CD8-positive, alpha-beta memory T cell (primary cell): ENCODE data around the gene EIPR1. TPM values are rescaled to one million over a fixed set of nuclear protein-coding genes. Genes with fewer than 3 reads are reported as not detected.

Experiments
- CTCF ChIA-PET: fragments of 350-600 bp; sonication (Branson Sonifier 250); formaldehyde crosslinking; loops from one replicate; lab custom pipeline; 2021; ENCODE audit warnings: antibody characterized with exemption; lab: Charles Lee
- POLR2A ChIA-PET: fragments of 350-600 bp; sonication (Branson Sonifier 250); formaldehyde crosslinking; loops from one replicate; lab custom pipeline; 2021; ENCODE audit warnings: antibody characterized with exemption; lab: Charles Lee
- DNase-seq, 5 donors: peaks; one replicate each; pipeline versions ENCODE4 v3.0.0 to v3.0.0-alpha.2; 2020 to 2022; ENCODE audit warnings: mixed read lengths in 1 of 5
- H3K27ac ChIP-seq: one replicate; pipeline ENCODE4 v1.7.0; 2013; ENCODE audit warnings: low read depth, mild to moderate bottlenecking, low read length, moderate library complexity
- H3K27me3 ChIP-seq: 2 replicates; pipeline ENCODE4 v1.7.0; 2013; ENCODE audit warnings: low read length, mild to moderate bottlenecking; ENCODE audit not compliant: insufficient read depth, poor library complexity, severe bottlenecking
- H3K36me3 ChIP-seq: 2 replicates; pipeline ENCODE4 v1.7.0; 2013; ENCODE audit warnings: mild to moderate bottlenecking, low read length, moderate library complexity; ENCODE audit not compliant: insufficient read depth
- H3K4me1 ChIP-seq: 2 replicates; pipeline ENCODE4 v1.7.0; 2013; ENCODE audit warnings: mild to moderate bottlenecking, low read length, moderate library complexity; ENCODE audit not compliant: insufficient read depth
- H3K4me3 ChIP-seq: 2 replicates; pipeline ENCODE4 v1.7.0; 2013; ENCODE audit warnings: mild to moderate bottlenecking, low read length
- H3K9me3 ChIP-seq: 2 replicates; pipeline ENCODE4 v1.7.0; 2013; ENCODE audit warnings: mild to moderate bottlenecking, low read length
- H3K27ac Mint-ChIP-seq, 8 donors: one replicate each; pipeline ENCODE4 v1.8.0; 2020 to 2021; ENCODE audit warnings: mixed read lengths in 8 of 8, mild to moderate bottlenecking in 6 of 8, inconsistent platforms in 3 of 8, moderate library complexity in 3 of 8
- H3K27me3 Mint-ChIP-seq, 2 donors: one replicate each; pipeline ENCODE4 v1.8.0; 2020 to 2021; ENCODE audit warnings: mixed read lengths in 2 of 2, mild to moderate bottlenecking in 1 of 2, moderate library complexity in 1 of 2
- H3K36me3 Mint-ChIP-seq, 3 donors: one replicate each; pipeline ENCODE4 v1.8.0; 2020 to 2021; ENCODE audit warnings: mixed read lengths in 3 of 3, inconsistent platforms in 1 of 3, mild to moderate bottlenecking in 1 of 3
- H3K4me1 Mint-ChIP-seq, 3 donors: one replicate each; pipeline ENCODE4 v1.8.0; 2020 to 2021; ENCODE audit warnings: mixed read lengths in 3 of 3, inconsistent platforms in 1 of 3, mild to moderate bottlenecking in 1 of 3
- H3K4me3 Mint-ChIP-seq, 7 donors: one replicate each; pipeline ENCODE4 v1.8.0; 2020 to 2021; ENCODE audit warnings: mixed read lengths in 7 of 7, mild to moderate bottlenecking in 6 of 7, moderate library complexity in 4 of 7, inconsistent platforms in 2 of 7
- H3K9me3 Mint-ChIP-seq, 5 donors: one replicate each; pipeline ENCODE4 v1.8.0; 2020 to 2022; ENCODE audit warnings: mixed read lengths in 5 of 5, mild to moderate bottlenecking in 3 of 5, moderate library complexity in 2 of 5, inconsistent platforms in 1 of 5
- polyA plus RNA-seq: library from polyadenylated mRNA; unstranded; fragments of 300-500 nt; fragmentation: Illumina TruSeq; gene quantifications from one replicate; pipeline ENCODE4 v1.2.3, GENCODE V29; 2021
- total RNA-seq, 2 experiments: library from RNA; stranded (reverse); gene quantifications; one replicate each; pipeline ENCODE4 v1.2.3, GENCODE V29; 2021

The EIPR1 gene
- total and polyA plus RNA-seq, 3 experiments from 2014 or later = 39.2 to 43.9 (median 41.6) TPM

- no peaks in the 10 kb centered on the region for H3K9me3 ChIP-seq
- Mint-ChIP-seq H3K9me3 (no peaks in the 10 kb centered on the region), H3K27ac (no peak overlapping the region), H3K36me3 (peaks cover 4 to 27% (median 13%) of the 10 kb centered on the region in 3 donors), H3K27me3 (no peaks in the 10 kb centered on the region), H3K4me3 (no peak overlapping the region), H3K4me1 (peaks cover 8 to 10% (median 9%) of the 10 kb centered on the region in 3 donors)
- CTCF ChIA-PET = no interaction called here
- H3K4me3 ChIP-seq = no peak overlapping the region
- no peaks in the 10 kb centered on the region for H3K4me1 ChIP-seq
- no peaks in the 10 kb centered on the region for H3K27me3 ChIP-seq
- POLR2A ChIA-PET = no interaction called here
- no peaks in the 10 kb centered on the region for H3K36me3 ChIP-seq
- H3K27ac ChIP-seq = no peak overlapping the region
- DNase-seq = no peak
Observed at GRCh38 chr2:3296182-3296972, 81.2 kb downstream of the EIPR1 start.

GRCh38 chr2:3294493-3294892, 83.1 kb downstream of the EIPR1 start:
- no peaks in the 10 kb centered on the region for H3K36me3 ChIP-seq
- Mint-ChIP-seq H3K27me3 (no peaks in the 10 kb centered on the region), H3K4me3 (no peak overlapping the region), H3K36me3 (peaks cover 0 to 18% (median 8%) of the 10 kb centered on the region in 3 donors), H3K4me1 (peaks cover 9 to 11% (median 10%) of the 10 kb centered on the region in 3 donors), H3K27ac (no peak overlapping the region), H3K9me3 (no peaks in the 10 kb centered on the region)
- H3K4me3 ChIP-seq = no peak overlapping the region
- H3K9me3 ChIP-seq = no peaks in the 10 kb centered on the region
- POLR2A ChIA-PET = no interaction called here
- no peaks in the 10 kb centered on the region for H3K4me1 ChIP-seq
- CTCF ChIA-PET = no interaction called here
- H3K27me3 ChIP-seq = no peaks in the 10 kb centered on the region
- H3K27ac ChIP-seq = no peak overlapping the region
- no peak for DNase-seq

- Histone ChIP-seq H3K27me3 (no peaks in the 10 kb centered on the region), H3K4me1 (no peaks in the 10 kb centered on the region), H3K36me3 (no peaks in the 10 kb centered on the region), H3K27ac (no peak overlapping the region), H3K4me3 (no peak overlapping the region), H3K9me3 (no peaks in the 10 kb centered on the region)
- Mint-ChIP-seq H3K4me3 (no peak overlapping the region), H3K9me3 (no peaks in the 10 kb centered on the region), H3K27me3 (no peaks in the 10 kb centered on the region), H3K27ac (no peak overlapping the region), H3K4me1 (peaks cover 9 to 13% (median 10%) of the 10 kb centered on the region in 3 donors), H3K36me3 (peaks cover 0 to 19% (median 6%) of the 10 kb centered on the region in 3 donors)
- ChIA-PET POLR2A (no interaction called here), CTCF (no interaction called here)
- DNase-seq = no peak
Observed at GRCh38 chr2:3294069-3294468, 83.5 kb downstream of the EIPR1 start.

- peak overlapping the region in 1 of 8 donors; percentile 75 for H3K27ac Mint-ChIP-seq
- Histone ChIP-seq H3K27ac (no peak overlapping the region), H3K4me1 (no peaks in the 10 kb centered on the region), H3K4me3 (no peak overlapping the region), H3K36me3 (no peaks in the 10 kb centered on the region), H3K27me3 (no peaks in the 10 kb centered on the region), H3K9me3 (no peaks in the 10 kb centered on the region)
- H3K36me3 Mint-ChIP-seq = peaks cover 0 to 15% (median 1%) of the 10 kb centered on the region in 3 donors
- no peaks in the 10 kb centered on the region for H3K9me3 Mint-ChIP-seq
- POLR2A ChIA-PET = no interaction called here
- CTCF ChIA-PET = no interaction called here
- DNase-seq = no peak
- H3K4me3 Mint-ChIP-seq = no peak overlapping the region
- H3K4me1 Mint-ChIP-seq = peaks cover 5 to 15% (median 6%) of the 10 kb centered on the region in 3 donors
- H3K27me3 Mint-ChIP-seq = no peaks in the 10 kb centered on the region
Observed at GRCh38 chr2:3293221-3293620, 84.4 kb downstream of the EIPR1 start.

- ChIA-PET POLR2A (no interaction called here), CTCF (no interaction called here)
- Histone ChIP-seq H3K4me3 (no peak overlapping the region), H3K27me3 (no peaks in the 10 kb centered on the region), H3K4me1 (no peaks in the 10 kb centered on the region), H3K36me3 (no peaks in the 10 kb centered on the region), H3K9me3 (no peaks in the 10 kb centered on the region), H3K27ac (no peak overlapping the region)
- no peak for DNase-seq
- Mint-ChIP-seq H3K36me3 (peaks cover 0 to 12% (median 3%) of the 10 kb centered on the region in 3 donors), H3K27ac (peak overlapping the region in 1 of 8 donors; percentile 73), H3K4me1 (peaks cover 5 to 14% (median 7%) of the 10 kb centered on the region in 3 donors), H3K9me3 (no peaks in the 10 kb centered on the region), H3K27me3 (no peaks in the 10 kb centered on the region), H3K4me3 (no peak overlapping the region)
Observed at GRCh38 chr2:3292416-3292815, 85.2 kb downstream of the EIPR1 start.

- no peaks in the 10 kb centered on the region for H3K9me3 ChIP-seq
- H3K36me3 ChIP-seq = no peaks in the 10 kb centered on the region
- H3K4me1 ChIP-seq = no peaks in the 10 kb centered on the region
- no peak overlapping the region for H3K27ac ChIP-seq
- H3K36me3 Mint-ChIP-seq = peaks cover 0 to 13% (median 4%) of the 10 kb centered on the region in 3 donors
- ChIA-PET CTCF (no interaction called here), POLR2A (no interaction called here)
- H3K27me3 ChIP-seq = no peaks in the 10 kb centered on the region
- DNase-seq = no peak
- peak overlapping the region in 1 of 8 donors; percentile 8 for H3K27ac Mint-ChIP-seq
- peaks cover 5 to 20% (median 8%) of the 10 kb centered on the region in 3 donors for H3K4me1 Mint-ChIP-seq
- H3K4me3 Mint-ChIP-seq = no peak overlapping the region
- H3K27me3 Mint-ChIP-seq = no peaks in the 10 kb centered on the region
- no peak overlapping the region for H3K4me3 ChIP-seq
- no peaks in the 10 kb centered on the region for H3K9me3 Mint-ChIP-seq
Observed at GRCh38 chr2:3291750-3292149, 85.9 kb downstream of the EIPR1 start.

- H3K4me3 ChIP-seq = no peak overlapping the region
- Mint-ChIP-seq H3K4me3 (no peak overlapping the region), H3K4me1 (peaks cover 5 to 20% (median 8%) of the 10 kb centered on the region in 3 donors), H3K27ac (no peak overlapping the region), H3K9me3 (no peaks in the 10 kb centered on the region), H3K36me3 (peaks cover 0 to 15% (median 4%) of the 10 kb centered on the region in 3 donors), H3K27me3 (no peaks in the 10 kb centered on the region)
- DNase-seq = no peak
- no peaks in the 10 kb centered on the region for H3K9me3 ChIP-seq
- H3K4me1 ChIP-seq = no peaks in the 10 kb centered on the region
- no peak overlapping the region for H3K27ac ChIP-seq
- H3K36me3 ChIP-seq = no peaks in the 10 kb centered on the region
- H3K27me3 ChIP-seq = no peaks in the 10 kb centered on the region
- ChIA-PET POLR2A (no interaction called here), CTCF (no interaction called here)
Observed at GRCh38 chr2:3291113-3291512, 86.5 kb downstream of the EIPR1 start.

GRCh38 chr2:3290655-3291054, 87.0 kb downstream of the EIPR1 start:
- no peak overlapping the region for H3K4me3 Mint-ChIP-seq
- DNase-seq = no peak
- ChIA-PET CTCF (no interaction called here), POLR2A (no interaction called here)
- Histone ChIP-seq H3K4me3 (no peak overlapping the region), H3K27me3 (no peaks in the 10 kb centered on the region), H3K27ac (no peak overlapping the region), H3K36me3 (no peaks in the 10 kb centered on the region), H3K9me3 (no peaks in the 10 kb centered on the region), H3K4me1 (no peaks in the 10 kb centered on the region)
- H3K9me3 Mint-ChIP-seq = no peaks in the 10 kb centered on the region
- no peaks in the 10 kb centered on the region for H3K27me3 Mint-ChIP-seq
- peaks cover 5 to 20% (median 8%) of the 10 kb centered on the region in 3 donors for H3K4me1 Mint-ChIP-seq
- no peak overlapping the region for H3K27ac Mint-ChIP-seq
- peaks cover 0 to 15% (median 4%) of the 10 kb centered on the region in 3 donors for H3K36me3 Mint-ChIP-seq
